K562 (cell line): ENCODE measurements around the gene CBLC. TPM values are rescaled to one million over a fixed set of nuclear protein-coding genes. Genes with fewer than 3 reads are reported as not detected.

ENCODE experiments used
- ARID1B ChIP-seq: fragments of 450-650 bp; IDR thresholded peaks from 2 replicates; pipeline ENCODE4 v1.6.1; 2016; ENCODE audit warnings: antibody characterized with exemption, mild to moderate bottlenecking, inconsistent platforms
- BDP1 ChIP-seq: IDR thresholded peaks from 3 replicates; pipeline ENCODE4 v1.6.1; 2011; ENCODE audit not compliant: insufficient read length, insufficient read depth
- EP400 ChIP-seq: fragments of 450-650 bp; IDR thresholded peaks from 2 replicates; pipeline ENCODE4 v1.6.1; 2017; ENCODE audit warnings: antibody characterized with exemption, mild to moderate bottlenecking, moderate library complexity
- FOXA1 ChIP-seq: fragments of 450-650 bp; IDR thresholded peaks from 2 replicates; pipeline ENCODE4 v1.6.1; 2016; ENCODE audit warnings: mild to moderate bottlenecking, borderline replicate concordance
- FOXJ2 ChIP-seq: fragments of 200-800 bp; sonication (Bioruptor generic); IDR thresholded peaks from 2 replicates; pipeline ENCODE4 v1.6.1; 2016; ENCODE audit warnings: missing genetic modification characterization, missing compliant biosample characterization
- FOXP4 ChIP-seq: sonication (generic); formaldehyde crosslinking; IDR thresholded peaks from 2 replicates; pipeline ENCODE4 v1.8.0; 2022; ENCODE audit warnings: mild to moderate bottlenecking, missing genetic modification reagents, borderline replicate concordance
- GTF2B ChIP-seq: IDR thresholded peaks from 2 replicates; pipeline ENCODE4 v1.6.1; 2011; ENCODE audit not compliant: insufficient read length; ENCODE audit errors: extremely low read depth
- HNRNPK ChIP-seq: fragments of 200-400 bp; formaldehyde crosslinking; IDR thresholded peaks from one replicate; pipeline ENCODE4 v1.6.1; 2018; ENCODE audit warnings: mild to moderate bottlenecking, low read depth, low read length; ENCODE audit not compliant: poor library complexity, severe bottlenecking
- IRF1 ChIP-seq: sonication (generic); formaldehyde crosslinking; IDR thresholded peaks from 2 replicates; pipeline ENCODE4 v1.8.0; 2022; ENCODE audit warnings: missing genetic modification reagents, mild to moderate bottlenecking, borderline replicate concordance
- JUN ChIP-seq, 2 experiments: sonication (generic) in 1 of 2; formaldehyde crosslinking in 1 of 2; IDR thresholded peaks; 2 replicates each; pipeline versions ENCODE4 v1.6.1 to v1.8.0; 2012 to 2022; ENCODE audit warnings: borderline replicate concordance in 2 of 2, mild to moderate bottlenecking in 2 of 2, improper control_type of control experiment in 1 of 2, low read depth in 1 of 2, low read length in 1 of 2, missing genetic modification reagents in 1 of 2
- RBFOX2 ChIP-seq: fragments of 200-400 bp; formaldehyde crosslinking; IDR thresholded peaks from 2 replicates; pipeline ENCODE4 v1.6.1; 2017; ENCODE audit warnings: low read depth, mild to moderate bottlenecking, low read length, moderate library complexity
- TCF7L2 ChIP-seq: fragments of 150-350 bp; IDR thresholded peaks from 2 replicates; pipeline ENCODE4 v1.6.1; 2016; ENCODE audit warnings: low read depth, mild to moderate bottlenecking, low read length, moderate library complexity
- TSHZ1 ChIP-seq: fragments of 250-450 bp; sonication (Bioruptor Pico); IDR thresholded peaks from 2 replicates; pipeline ENCODE4 v1.4.0; 2020; ENCODE audit warnings: mild to moderate bottlenecking, moderate library complexity
- ZBTB1 ChIP-seq: sonication (generic); formaldehyde crosslinking; IDR thresholded peaks from 2 replicates; pipeline ENCODE4 v1.8.1; 2023; ENCODE audit warnings: missing genetic modification reagents, low read depth, mild to moderate bottlenecking, borderline replicate concordance
- ZNF121 ChIP-seq: sonication (generic); formaldehyde crosslinking; conservative IDR thresholded peaks from 2 replicates; pipeline ENCODE4 v1.8.0; 2022; ENCODE audit warnings: missing genetic modification reagents
- ZNF583 ChIP-seq: fragments of 250-450 bp; sonication (Bioruptor Pico); IDR thresholded peaks from 2 replicates; pipeline ENCODE4 v1.4.0; 2020
- ZNF696 ChIP-seq: fragments of 250-450 bp; sonication (Bioruptor Pico); conservative IDR thresholded peaks from 2 replicates; pipeline ENCODE4 v1.4.0; 2020; ENCODE audit warnings: mild to moderate bottlenecking, moderate library complexity
- ZNF707 ChIP-seq: fragments of 250-450 bp; sonication (Bioruptor Pico); conservative IDR thresholded peaks from 2 replicates; pipeline ENCODE4 v1.8.0; 2022; ENCODE audit warnings: inconsistent platforms, mild to moderate bottlenecking, moderate library complexity
- polyA plus RNA-seq, 8 experiments: library from polyadenylated mRNA; depleted of rRNA in 4 of 8; stranded (reverse) in 5 of 8; unstranded in 3 of 8; fragments of >200 nt; fragmentation: Nextera tagmentation in 2 of 8; fragmentation: Illumina TruSeq in 1 of 8; extraction: Ambion mirVana in 2 of 8; extraction: Trizol in 1 of 8; gene quantifications; 2 replicates each; pipeline versions ENCODE4 v1.2.1 to v1.2.3, GENCODE V29; 2011 to 2014; ENCODE audit warnings: inconsistent platforms in 1 of 8, missing spikeins in 1 of 8
- total RNA-seq, 7 experiments: library from RNA; depleted of rRNA in 6 of 7; stranded (reverse); fragments of >200 nt in 6 of 7; fragmentation: Illumina TruSeq in 2 of 7; extraction: Trizol in 2 of 7; gene quantifications; 2 replicates each; pipeline versions ENCODE4 v1.2.1 to v1.2.3, GENCODE V29; 2011 to 2021; ENCODE audit warnings: low replicate concordance in 1 of 7

The CBLC gene
- total and polyA plus RNA-seq, 9 of the 15 experiments (the other 6 are each of a cell fraction or from before 2014, with no cell fraction given), result 0.09 TPM; not detected in 8

GRCh38 chr19:44845612-44846454, 68.1 kb downstream of the CBLC start, which contains the start of gene NECTIN2 (continued):
- TF ChIP-seq FOXJ2 (tag) (no peak), HNRNPK (no peak), IRF1 (CRISPR knock-in tag) (no peak), ZNF696 (CRISPR knock-in tag) (no peak), ZNF707 (CRISPR knock-in tag) (no peak), ZNF121 (CRISPR knock-in tag) (no peak), EP400 (peak; percentile 84), GTF2B (no peak), ZNF583 (CRISPR knock-in tag) (no peak), BDP1 (no peak), JUN (IDR thresholded peaks at IDR 0.05; ENCODE audit: borderline replicate concordance, low read depth, low read length) (peak; percentile 46; the same call in 1 of the 2 replicates), JUN (CRISPR knock-in tag; IDR thresholded peaks at IDR 0.05; ENCODE audit: borderline replicate concordance) (no peak), TCF7L2 (no peak), FOXA1 (no peak), FOXP4 (CRISPR knock-in tag) (no peak), ARID1B (0 out of 2 replicates have a peak, but pooled peaks have one; percentile 43), ZBTB1 (no peak), RBFOX2 (peak; percentile 74), TSHZ1 (CRISPR knock-in tag) (no peak)
